ENCODE results near the gene TGFBR3.

GRCh38 chr1:91798740-91799139, 87.2 kb downstream of the TGFBR3 start:
- TF ChIP-seq CTCF (IDR thresholded peaks at IDR 0.05) (no peak), POLR2A (IDR thresholded peaks at IDR 0.05) (no peak)
